Sigmoid colon (tissue), 4 donors: ENCODE measurements around the gene PUDP.

Source experiments
- CTCF ChIP-seq, 4 experiments: fragments of 450-650 bp in 3 of 4; fragments of 200-600 bp in 1 of 4; IDR thresholded peaks; one replicate each; pipeline ENCODE4 v1.5.1; 2016 to 2019; ENCODE audit warnings: antibody characterized with exemption in 4 of 4, mild to moderate bottlenecking in 3 of 4, moderate library complexity in 2 of 4
- EP300 ChIP-seq, 4 donors: sonication (generic); formaldehyde crosslinking; IDR thresholded peaks; one replicate each; pipeline ENCODE4 v1.6.1; 2017; ENCODE audit warnings: antibody characterized with exemption in 4 of 4
- POLR2A ChIP-seq, 2 donors: fragments of 450-650 bp; IDR thresholded peaks; one replicate each; pipeline ENCODE4 v1.6.1; 2016; ENCODE audit warnings: antibody characterized with exemption in 2 of 2, mild to moderate bottlenecking in 2 of 2, moderate library complexity in 2 of 2
- POLR2AphosphoS5 ChIP-seq, 4 donors: sonication (generic); formaldehyde crosslinking; IDR thresholded peaks; one replicate each; pipeline ENCODE4 v1.6.1; 2017; ENCODE audit warnings: antibody characterized with exemption in 4 of 4

DNA sequence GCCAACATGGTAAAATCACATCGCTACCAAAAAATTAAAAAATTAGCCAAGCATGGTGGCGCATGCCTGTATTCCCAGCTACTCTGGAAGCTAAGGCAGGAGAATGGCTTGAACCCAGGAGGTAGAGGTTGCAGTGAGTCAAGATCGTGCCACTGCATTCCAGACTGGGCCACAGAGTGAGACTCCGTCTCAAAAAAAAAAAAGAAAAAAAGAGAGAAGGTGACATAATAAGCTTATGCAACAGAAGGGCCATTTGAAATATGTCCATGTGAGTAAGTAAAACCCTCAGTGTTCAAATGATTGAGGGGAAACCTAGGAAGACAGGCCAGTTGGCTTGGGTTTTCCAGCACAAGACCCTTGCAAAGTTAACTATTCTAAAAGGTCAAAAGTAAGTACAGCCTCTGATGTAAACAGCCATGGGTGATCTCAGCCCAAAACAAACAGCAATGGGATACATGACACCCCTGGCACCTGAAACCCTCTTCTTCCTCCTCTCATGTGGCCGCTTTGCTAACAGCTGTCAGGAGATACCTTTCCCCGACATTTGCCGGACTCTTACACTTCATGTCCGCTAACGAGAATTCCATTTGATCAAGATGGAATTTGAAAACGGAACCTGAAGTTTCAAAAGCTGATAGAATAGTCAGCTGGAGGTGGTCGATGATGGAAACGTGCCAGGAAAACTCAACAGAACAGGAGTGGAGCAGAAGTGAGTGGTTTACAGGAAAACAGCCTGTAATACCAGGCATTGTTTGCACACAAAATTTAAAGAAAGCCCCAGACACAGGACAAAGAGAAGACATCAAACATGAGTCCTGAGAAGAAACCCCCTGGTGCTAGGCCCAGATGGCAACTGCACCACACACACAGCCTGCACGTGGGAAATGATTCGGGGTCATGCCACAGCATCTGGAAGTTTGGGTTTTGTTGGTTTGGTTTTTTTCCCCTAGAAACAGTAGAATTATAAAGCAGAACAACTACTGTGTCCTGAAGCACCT lies 93.4 kb downstream of the PUDP start:
- TF ChIP-seq CTCF (IDR thresholded peaks at IDR 0.05): no peak
- no peak for TF ChIP-seq EP300 (IDR thresholded peaks at IDR 0.05)
- no peak for TF ChIP-seq POLR2A (IDR thresholded peaks at IDR 0.05)
- no peak for TF ChIP-seq POLR2AphosphoS5 (IDR thresholded peaks at IDR 0.05)
